ENCODE data around the gene ERI3. TPM values are rescaled to one million over a fixed set of nuclear protein-coding genes. Genes with fewer than 3 reads are reported as not detected.
A peak's percentile ranks its signal among the peaks of the same experiment; 100 is the strongest.

Gene ERI3
- total RNA-seq, 1 donor from 2014 or later, result 29.6 TPM

DNA sequence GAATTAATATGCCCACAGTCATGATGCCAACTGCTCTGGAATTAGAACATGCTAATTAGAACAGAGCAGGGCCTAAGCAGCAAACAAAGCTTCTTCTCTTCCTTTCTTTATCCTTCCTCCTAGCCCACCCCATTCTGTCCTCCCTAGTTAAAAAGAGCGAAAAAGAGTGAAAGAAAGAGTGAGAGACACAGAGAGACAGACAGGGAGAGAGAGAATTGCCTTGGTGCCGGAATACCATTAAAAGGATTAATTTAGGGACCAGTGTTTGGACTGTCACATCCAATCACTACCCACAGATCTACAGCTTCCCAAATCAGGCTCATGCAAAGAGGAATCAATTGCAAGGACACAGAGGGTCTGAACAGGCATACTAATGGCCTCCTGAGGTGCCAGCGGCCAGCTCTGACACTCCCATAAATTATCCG is 7.0 kb downstream of the ERI3 start:
- DNase-seq (ENCODE audit: low spot score), result no peak

DNA sequence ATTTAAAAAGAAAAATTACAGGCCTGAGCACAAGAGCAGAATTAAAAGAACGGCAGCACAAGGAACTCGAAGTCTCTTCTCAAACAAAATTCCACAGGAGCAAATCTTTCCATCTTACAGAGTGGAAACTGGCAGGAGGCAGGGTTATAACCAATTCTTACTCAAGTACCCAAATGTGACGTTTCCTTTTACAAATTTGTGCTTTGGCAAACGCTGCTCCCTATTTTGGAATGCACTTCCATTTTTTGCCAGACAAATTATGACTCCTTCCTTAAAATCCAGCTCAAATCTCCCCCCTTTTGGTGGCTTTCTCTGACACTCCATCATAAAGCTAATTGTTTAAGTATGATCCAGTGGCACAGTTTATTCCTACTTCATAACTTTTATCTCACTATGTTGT is 7.8 kb downstream of the ERI3 start:
- DNase-seq (ENCODE audit: low spot score), result no peak

DNA sequence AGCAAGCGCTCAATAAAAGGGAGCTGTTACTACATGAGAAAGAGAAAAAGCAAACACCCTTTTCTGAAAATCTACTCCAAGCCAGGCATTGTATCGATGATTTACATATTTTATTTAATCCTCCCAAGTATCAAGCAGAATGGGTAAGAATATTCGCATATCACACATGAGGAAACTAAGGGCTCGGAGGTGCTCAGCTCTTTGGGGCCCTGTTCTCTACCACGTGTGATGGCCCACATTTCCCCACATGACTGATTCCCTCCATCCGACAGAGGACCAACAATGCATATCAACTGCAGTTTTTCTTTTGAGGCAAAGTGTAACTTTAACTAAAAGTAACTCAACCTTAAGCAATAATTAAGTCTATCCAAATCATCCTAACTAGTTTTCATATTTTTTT is 8.2 kb downstream of the ERI3 start:
- DNase-seq (ENCODE audit: low spot score), result no peak

DNA sequence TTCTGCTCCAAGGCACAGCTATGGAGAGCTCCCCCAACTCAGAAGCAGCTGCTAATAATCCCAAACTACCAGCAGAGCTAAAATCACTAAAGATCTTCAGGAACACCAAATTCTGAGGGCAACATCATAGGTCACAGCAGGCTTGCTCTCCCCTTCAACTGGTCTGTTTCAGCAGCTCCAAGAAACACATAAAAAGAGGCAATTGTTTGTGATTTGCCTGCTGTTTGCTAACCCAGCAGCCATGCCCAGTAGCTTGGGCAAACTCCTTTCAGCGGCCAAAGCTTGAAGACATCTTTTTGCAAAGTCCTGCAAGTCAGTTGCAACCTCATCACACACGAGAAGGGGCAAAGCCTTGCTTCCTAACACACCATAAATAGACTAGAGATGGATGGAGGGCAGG is 8.9 kb downstream of the ERI3 start:
- no peak for DNase-seq (ENCODE audit: low spot score)

DNA sequence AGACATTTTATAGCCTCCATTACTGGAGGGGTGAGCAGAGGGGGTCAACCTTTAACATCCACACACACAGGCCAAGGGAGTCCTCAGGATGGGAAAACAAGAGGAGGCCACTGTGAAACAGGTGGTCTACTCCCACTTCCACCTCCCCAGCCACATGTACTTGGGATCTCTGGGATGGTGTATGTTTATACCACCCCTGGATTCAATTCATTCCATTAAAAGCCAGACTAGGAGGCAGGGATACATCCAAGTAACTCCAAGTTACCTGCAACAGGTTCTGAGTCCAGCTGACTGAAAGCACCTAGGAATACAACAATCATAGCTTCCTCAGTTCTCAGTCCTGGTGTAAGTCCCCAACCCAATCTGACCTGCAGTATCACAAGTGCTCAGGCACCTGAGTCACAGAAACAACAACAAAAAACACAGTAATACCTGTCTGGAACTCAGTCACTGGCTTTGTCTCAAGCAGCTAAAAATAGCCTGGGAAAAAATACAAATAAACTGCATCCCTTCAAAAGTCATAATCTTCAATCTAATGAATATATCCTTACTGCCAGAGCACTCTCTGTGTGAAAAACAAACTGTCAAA is 9.8 kb downstream of the ERI3 start:
- no peak for DNase-seq (ENCODE audit: low spot score)

DNA sequence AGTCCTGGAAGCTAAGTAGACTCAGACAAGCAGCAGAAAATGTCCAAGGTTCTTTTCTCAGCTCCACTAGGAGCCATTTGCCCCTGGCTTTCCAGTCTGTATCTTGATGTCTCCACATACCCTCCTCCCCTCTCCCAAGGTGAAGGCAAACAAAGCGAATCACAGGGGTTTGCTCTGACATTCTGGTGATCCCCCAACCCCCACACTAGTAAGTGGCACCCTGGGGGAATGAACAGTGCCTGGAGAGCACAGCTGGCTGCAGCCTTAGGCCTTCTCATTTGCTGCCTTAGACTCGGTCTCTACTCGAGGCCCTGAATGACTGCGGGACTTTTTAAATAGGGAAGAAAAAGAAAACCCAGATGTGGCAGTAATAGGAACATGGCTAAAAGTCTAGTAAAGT is 15.3 kb downstream of the ERI3 start:
- DNase-seq (ENCODE audit: low spot score), result no peak

DNA sequence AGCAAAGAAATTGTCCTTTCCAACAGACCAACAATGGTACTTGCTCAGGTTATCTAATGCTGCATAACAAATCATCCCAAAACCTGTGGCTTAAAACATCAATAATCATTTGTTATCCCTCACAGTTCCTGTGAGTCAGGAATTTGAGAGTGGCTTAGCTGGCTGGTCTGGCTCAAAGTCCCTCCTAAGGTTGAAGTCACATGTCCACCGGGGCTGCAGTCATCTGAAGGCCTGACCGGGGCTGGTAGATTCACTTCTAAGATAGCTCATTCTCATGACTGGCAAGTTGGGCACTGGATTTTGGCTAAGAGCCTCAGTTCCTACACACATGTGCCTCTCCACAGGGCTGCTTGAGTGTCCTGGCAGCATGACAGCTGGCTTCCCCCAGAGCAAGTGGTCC is 16.9 kb downstream of the ERI3 start:
- DNase-seq (ENCODE audit: low spot score), result no peak

DNA sequence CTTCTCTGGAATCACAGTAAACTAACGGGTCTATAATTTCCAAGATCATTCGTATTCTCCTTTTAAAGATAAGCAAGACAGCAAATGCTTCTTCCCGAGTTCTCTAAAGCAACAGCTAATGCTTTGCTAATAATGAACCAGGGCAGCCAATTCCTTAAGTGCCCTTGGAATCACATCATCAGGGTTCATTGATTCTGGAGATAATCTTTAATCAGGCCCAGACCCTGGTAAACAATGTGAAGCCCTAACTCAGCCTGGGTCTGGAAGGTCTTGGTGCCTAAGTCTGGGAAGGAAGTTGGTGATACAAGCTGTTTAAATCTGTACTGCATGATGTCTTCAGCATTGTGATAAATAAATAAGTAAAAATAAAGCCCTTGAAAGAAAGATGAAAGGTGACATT is 18.4 kb downstream of the ERI3 start:
- DNase-seq (ENCODE audit: low spot score), result no peak

DNA sequence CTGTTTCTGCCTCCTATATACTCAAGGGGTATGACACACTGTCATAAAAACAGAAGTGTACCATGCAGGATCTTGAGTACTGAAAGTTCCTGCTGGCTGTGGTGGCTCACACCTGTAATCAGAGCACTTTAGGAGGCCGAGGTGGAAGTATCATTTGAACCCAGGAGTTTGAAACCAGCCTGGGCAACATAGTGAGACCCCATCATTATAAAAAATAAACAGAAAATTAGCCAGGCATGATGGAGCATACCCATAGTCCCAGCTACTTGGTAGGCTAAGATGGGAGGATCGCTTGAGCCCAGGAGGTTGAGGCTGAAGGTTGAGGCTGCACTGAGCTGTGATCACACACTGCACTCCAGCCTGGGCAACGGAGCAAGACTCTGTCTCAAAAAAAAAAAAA is 20.1 kb downstream of the ERI3 start:
- no peak for DNase-seq (ENCODE audit: low spot score)

DNA sequence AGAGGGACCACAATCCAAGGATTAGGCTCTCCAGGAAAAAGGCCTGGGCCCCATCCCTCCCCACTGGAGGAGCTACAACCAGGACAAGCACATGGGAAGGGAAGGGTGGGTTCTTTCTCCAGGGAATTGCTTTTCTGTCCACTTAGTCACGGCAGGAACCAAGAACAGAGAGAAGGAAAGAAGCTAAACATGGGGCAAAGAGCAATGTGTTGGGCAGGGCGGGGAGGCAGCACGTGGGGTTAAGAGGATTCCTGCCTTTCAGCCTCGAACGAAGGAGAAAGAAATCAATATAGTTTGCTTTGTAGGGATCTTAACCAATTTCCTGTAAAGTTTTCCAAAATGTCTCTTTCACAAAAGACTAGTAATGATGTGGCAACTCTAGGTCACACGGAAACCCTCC is 21.7 kb downstream of the ERI3 start:
- no peak for DNase-seq (ENCODE audit: low spot score)

DNA sequence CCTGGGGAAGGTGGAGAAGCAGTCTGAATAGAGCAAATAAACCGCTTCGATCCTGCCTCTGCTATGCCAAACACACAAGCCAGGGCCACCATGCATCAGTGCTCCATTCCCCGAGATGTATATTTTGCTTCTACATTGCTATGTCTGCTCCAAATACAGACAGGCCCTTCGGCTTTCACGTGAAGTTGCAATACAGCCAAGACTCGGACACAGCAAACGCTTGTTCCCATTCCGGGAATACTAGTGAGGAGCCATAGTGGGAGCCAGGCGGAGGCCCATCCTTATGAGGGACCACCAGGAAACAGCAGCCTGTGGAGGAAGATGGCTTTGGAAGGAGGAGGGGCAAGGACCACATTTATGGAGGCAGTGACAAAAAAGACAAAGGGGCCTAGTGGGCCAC is 22.6 kb downstream of the ERI3 start:
- DNase-seq (ENCODE audit: low spot score), result no peak

DNA sequence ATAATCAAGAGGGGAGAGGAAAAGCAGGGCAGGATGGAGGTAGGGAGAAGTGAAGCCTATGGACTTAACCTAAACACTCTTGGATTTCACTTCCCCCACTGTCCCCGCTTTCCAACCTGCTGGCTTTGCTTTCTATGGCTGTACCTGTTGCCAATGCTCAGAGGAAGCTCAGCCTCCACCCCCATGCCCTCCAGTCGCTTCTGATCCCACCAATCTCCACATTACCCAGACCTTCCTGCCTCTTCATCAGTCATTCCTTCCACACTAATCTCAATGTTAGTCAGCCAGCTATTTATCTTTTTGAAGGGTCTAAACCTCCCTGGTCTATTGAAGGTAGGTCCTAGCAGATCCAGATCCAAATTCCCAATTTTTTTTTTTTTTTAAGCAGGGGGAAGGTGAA is 24.1 kb downstream of the ERI3 start:
- DNase-seq (ENCODE audit: low spot score), result no peak

DNA sequence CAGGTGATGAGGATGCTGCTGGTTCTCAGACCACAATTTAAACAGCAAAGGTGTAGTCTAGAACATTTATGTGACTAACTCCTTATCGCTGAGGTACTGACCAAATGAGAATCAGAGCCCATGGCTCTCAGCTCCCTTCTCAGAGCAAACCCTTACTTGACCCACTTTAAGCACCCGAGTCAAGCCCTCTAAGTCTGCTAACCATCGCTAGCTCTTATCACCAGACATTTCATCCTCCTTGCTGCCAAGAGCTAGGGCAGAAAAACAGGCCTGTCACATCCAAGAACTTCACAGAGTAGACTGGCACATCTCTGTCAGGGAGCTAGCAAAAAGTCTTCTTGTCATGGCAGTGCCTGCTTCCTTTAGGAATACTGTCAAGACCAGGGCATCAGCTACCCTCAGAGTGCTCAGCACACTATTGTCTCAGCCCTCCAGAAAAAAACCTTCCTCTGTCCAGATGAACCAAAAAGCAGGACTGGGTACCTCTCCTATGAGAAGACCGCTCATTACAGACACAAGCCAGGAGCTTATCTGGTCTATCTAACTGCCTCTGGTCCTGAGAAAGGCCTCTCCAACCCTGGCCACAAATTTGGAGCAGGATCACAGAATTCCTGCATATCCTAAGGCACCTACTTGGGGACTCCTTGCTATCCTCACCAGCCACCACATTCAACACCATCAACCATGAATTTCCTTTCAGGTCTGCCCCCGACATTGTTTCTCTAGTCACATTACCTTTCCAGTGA is 26.2 kb downstream of the ERI3 start:
- peak; percentile 60 for DNase-seq (ENCODE audit: low spot score)

DNA sequence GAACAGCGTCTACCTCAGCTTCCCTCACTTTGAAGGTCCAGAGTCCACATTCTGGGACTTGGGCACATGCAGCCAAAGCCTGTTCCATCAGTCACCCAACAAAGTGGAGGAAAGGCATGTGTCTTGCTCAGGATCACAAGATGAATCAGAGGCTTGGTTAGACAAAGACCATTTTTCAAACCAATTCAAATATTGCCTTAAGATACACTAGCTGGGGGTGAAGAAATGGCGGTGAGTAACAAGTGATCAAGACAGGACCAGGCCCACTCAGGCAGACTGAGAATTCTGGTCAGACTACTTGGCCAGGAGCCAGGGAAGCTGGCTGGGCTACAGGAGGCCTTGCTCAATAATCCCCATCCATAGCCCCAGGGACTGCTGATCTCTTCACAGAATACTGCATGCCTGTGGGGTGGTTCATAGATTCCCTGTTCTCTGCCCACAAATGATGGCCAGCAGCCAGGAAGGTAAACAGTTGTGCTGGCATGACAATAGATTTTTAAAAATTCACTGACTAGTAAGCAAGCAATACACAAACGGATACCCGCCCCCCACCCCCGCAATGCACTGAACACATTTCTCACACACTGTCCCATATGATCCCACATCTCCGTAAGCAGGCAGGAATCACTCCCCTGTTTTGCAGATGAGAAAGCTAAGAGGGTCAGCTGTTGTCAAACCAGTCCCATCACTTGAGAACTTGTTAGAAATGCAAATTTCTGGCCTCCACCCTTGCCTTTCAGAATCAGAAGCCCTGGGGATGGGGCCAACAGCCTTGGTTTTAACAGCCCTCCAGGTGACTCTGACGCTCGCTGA is 27.2 kb downstream of the ERI3 start:
- peak; percentile 84 for DNase-seq (ENCODE audit: low spot score)

DNA sequence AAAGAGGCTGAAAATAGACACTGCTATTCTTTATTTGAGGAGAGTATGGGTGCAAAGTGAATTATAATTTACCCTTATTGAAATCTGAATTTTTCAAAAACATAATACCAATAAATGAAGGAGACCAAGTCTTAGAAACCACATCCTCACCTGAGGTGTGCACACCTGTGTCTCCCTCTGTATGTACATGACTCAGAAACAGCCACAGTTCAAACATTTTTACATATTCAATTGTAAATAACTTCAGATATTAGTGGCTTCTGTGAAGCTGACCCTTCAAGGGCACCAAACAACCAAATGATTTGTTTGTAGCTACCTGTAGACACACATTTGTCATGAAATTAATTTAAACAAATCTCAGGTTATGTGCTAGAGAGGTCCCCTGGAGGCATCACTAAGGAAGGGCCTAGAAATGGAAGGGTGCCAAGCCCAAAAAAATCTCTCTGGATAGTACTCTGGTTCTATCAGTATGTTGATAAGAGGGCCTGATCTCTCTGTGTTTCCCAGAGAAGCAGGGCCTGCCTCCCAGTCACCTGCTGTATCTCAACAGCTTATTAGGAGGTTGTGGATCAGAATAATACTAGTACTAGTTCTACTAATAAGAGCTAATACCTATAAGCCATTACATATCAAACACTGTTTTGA is 28.1 kb downstream of the ERI3 start:
- peak; percentile 24 for DNase-seq (ENCODE audit: low spot score)

DNA sequence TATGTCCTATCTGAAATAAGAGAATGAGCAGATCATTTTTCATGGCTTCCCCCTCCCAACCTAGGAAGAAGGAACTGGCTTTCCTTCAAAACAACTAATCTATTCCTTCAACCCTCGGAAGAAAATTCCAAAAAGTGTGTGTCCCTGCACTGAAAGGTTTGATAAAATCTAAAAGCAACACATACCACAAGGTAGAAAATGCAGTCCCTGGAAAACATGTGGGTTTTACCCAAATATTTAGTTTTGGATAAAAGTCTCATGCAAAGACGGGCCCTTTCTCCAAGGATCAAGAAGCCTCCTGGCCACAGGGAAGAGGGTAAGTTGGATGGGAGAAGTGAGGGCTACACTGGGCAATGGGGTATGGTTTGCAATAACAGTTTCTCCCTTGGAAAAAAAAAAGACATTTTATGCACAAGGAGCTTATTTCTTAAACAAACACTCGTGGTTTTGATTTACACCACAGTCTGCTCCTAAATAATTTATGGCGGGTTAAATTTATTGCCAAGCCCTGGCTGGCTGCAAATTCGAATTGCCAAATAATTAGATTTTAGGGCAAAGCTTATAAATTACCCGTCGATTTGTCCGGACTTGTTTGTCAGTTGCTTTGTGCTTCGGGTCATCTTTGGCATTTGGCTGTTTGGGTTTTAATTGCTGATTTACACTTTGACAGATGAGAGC is 28.9 kb downstream of the ERI3 start:
- DNase-seq (ENCODE audit: low spot score), result peak; percentile 11

DNA sequence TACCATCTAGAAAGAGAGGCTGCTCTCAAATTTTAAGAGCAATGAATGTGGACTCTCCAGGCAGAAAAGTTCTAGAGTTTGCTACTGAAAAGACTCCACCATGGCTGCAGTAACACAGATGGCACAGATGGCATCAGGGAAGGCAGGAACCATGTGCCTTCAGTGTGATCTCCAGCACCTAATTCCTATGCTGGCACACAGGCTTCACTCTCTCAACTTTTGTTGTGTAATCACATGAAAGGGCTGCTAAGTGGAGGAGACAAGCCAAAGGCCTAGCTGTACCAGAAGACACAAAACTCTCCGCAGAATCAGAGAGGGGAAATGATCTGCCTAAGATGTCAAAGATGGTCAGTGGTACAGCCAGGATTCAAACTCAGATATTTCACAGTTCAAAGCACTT is 31.1 kb downstream of the ERI3 start:
- no peak for DNase-seq (ENCODE audit: low spot score)

DNA sequence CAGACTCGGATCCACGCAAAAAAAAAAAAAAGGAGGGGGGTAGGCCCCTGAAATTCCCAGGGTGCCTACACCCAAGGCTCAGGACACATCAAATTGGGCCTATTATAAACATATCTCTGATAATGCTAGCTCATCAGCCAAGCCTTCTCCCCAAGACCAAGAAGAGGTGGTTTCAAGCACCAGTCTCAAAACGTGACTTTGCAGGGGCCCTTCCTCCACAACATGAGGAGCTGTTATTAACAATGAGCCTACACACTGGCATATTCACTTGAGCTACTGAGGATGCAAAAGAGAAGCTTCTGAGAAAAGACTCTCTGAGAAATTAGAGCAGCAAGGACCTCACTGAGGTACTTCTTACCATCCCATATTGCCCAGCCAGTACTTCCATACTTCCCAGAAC is 32.7 kb downstream of the ERI3 start:
- DNase-seq (ENCODE audit: low spot score), result no peak

DNA sequence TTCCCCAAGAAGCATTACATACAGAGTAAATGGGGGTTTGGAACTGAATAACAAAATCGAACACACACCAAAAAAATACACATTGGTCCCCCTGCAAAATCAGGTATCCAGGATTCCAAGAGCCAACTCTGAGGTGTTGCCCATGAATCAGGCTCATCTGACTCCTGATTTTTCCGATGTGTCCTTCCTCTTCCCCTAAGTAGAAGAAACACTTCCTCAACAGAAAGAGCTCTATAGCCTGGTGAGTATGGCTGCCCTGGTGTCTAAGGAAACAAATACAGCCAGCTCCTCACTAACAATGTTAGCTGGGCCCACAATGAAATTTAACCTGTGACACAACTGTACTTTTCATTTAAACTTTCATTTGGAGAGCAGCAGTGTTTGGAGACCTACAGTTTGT is 33.6 kb downstream of the ERI3 start:
- no peak for DNase-seq (ENCODE audit: low spot score)

DNA sequence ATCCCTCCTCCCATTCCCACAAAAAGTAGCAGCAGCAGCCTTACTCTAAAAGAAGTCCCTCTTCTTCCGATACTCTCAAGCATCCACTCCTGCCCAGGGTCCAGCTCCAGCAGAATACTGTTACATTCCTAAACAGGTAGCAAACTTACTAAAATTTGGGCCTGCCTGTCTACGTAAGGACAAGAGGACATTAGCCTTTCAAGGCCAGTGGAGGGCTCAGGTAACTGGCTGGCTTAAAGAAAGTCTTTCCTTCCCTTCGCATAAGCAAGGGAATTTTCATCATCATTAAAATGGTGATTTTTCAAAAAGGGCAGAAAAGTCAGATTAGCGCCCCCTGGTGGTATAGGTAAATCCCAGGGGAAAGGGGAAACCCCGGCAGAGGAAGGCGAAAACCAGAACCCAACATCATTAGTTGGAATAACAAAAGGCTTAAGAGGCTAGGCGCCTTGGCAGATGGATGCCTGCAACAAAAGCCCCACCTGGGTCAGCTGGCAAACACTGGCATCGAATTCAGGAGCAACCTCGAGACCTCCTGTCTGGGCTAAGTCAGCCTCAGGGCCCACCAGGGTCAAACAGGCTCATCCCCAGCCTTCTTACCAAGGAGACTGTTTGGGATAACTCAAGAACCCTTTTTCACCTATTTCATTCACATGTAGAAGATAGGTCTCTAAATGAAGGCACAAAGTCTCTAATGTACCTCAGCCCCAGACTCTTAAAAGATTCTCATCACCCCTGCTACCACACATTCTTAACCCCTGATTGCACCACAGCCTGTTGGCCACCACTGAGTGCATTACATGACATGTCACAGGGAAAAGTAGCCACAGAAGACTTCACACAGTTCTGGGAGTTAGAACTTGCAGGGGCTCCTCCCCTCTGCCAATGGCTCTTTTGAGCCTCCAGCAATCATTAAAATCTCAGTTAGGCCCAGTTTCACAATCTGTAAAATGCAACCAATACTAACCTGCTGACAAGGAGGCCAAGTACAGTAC is 36.7 kb downstream of the ERI3 start:
- peak; percentile 11 for DNase-seq (ENCODE audit: low spot score)
